Effector CD4-positive, alpha-beta T cell (primary cell): Measurements from ENCODE around the gene GEMIN4.
"Not testable (repeated sequence)": the region's sequence is repeated elsewhere in the genome, so short reads cannot be mapped to it uniquely, and the experiment has no call there.

ENCODE experiments used
- DNase-seq: peaks from one replicate; pipeline ENCODE4 v3.0.0-alpha.2; 2020
- total RNA-seq: gene quantifications from one replicate; lab custom pipeline; 2026; lab: John Stamatoyannopoulos, UW

Gene GEMIN4
- 34.0 reads per million, percentile 59 among the genes with 10 or more reads in this experiment for total RNA-seq

DNA sequence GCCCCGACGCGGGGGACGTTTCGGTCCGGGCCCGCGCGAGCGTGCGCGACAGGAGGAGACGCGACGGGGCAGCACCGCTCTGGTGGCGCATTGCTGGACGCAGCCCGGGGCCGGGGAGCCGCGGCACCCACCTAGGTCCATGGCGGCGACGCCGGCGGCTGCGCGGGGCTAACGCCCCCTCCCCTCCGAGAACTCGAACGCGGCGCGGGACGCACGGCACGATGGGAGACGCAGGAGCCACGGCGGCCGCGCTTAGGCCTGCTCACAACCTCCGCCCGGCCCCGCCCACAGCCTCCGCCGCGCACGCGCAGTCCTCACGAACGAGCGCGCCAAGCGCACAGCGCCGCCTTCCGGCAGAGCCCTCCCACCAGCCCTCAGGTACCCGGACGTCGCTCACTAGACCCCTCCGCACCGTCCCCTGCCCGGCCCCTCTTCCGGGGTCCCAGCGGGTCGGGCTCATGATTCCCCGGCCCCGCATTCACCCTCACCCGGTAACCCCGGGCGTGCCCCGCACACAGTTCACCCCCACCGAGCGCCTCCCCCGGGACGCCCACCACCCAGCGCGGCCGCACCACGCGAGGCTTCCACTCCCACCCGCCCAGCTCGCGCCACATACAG, at the start of gene GEMIN4:
TSS of gene GEMIN4 (minus strand) at position 263 of the 618 bp plus-strand sequence. CDS start at position 141, 122 bp downstream.
- peak; percentile 98 for DNase-seq

DNA sequence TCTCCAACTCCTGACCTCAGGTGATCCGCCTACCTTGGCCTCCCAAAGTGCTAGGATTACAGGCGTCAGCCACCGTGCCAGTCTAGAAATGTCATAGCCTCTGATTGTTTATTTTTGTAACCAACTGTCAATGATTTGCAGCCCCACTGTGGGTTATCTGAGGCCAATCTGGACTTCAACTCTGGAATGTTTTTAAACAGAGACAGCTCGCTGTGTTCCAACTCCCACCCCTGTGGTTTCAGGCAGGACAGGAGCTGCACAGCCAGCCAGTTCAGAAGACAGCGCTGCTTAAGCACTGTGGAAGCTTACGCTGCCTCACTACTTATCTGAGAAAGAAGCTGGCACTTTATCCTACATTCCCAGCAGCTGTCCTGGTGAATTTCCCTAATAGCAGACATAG, 49.6 kb upstream of the GEMIN4 start:
- no peak for DNase-seq

DNA sequence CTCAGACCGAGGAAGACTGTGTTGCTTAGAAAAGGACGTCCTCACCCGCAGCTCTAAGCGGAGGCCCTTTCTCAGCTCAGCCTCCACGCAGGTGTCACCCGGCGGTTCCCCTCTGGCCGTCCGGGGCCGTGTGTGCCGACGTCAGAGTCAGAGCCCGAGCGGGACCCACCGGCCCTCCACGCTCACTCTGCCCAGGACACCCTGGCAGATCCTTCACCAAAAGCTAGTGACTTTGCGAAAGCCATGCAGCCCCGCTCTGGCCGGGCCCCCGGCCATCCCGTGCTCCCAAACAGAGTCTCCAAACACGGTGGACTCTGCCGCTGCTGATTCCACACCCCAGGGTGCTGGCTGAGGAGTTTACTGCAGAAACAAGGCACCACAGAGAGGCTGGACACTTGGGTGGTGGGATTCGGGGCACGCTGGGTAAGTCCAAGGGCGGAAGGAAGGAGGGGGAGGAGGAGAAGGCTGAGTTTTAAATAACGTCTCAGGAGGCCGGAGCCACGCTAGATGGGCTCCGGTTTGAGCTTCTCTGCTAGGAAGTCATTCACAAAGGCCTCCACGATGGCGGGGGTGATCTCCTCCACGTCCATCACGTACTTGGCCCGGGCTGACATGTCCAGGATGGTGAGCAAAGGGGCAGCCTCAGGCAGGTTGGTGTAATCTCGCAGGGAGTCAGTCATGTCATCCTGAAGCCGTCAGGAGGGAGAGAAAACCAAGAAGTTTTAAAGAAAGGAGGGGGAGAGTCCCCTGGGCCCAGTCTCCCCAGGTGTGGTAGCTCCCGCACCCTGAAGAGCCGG, 48.6 kb upstream of the GEMIN4 start:
- no peak for DNase-seq

DNA sequence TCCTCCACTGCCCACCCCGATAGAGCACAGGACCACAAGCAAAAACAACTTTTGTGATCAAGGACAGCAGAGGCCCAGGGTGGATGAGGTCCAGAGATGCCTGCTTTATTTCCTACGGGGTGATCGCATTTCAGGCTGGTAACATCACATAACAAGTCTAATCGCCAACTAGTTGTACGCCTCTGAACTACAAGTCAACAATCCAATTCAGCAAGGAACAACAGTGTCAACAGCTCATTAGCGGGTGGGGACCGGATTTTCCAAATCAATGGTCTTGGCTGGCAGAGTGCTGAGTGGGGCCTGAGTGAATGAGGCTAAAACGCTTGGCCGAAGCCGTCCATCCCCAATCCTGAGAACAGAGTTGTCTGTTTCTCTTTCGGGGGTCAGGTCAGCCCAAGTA, 47.2 kb upstream of the GEMIN4 start:
- DNase-seq, result no peak

DNA sequence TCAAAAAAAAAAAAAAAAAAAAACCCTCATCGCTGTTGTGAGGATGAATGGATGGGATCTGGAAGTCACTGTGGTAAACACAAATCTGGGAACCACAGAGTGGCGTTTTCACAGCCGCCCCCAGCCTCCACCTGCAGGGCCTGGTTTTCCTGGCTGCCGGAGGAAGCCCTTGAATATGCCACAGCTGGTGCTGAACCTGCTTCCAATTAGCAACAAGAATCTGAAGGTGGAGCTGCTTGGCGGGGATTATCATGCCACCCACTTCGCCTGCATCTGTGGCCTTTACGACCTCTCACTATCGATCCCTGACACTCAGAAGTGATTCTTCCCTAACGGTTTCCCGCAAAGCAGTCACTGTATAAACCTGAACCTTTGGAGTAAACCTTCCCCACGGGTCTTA, 46.2 kb upstream of the GEMIN4 start:
- DNase-seq, result no peak

DNA sequence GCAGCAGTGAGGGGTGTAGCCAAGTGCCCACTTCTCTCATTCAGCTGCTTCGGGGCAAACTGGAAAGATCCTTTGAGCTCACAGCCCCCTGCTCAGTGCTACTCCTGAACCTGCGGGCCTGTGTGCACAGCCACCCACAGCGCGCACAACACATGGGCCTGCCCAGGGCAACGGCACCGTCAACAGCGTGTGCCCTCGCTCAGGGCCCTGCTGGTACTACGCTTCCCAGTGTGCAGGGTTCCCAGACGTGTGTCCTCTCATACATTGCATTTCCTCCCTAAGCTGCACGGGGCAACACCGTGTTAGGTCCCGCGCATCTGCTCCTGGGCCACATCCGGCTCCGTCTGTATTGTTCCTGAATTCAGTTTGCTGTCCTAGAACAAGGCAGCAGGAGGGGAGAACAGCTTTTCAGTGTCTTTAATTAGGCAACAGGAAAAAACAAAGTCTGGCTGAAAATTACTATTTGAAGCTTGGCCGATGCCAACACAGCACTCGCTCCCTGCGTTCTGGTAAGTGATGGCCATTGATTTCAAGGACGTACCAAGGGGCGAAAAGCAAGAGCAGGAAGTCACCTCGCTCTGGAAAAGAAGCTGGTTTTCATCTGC, 45.3 kb upstream of the GEMIN4 start:
- DNase-seq, result no peak

DNA sequence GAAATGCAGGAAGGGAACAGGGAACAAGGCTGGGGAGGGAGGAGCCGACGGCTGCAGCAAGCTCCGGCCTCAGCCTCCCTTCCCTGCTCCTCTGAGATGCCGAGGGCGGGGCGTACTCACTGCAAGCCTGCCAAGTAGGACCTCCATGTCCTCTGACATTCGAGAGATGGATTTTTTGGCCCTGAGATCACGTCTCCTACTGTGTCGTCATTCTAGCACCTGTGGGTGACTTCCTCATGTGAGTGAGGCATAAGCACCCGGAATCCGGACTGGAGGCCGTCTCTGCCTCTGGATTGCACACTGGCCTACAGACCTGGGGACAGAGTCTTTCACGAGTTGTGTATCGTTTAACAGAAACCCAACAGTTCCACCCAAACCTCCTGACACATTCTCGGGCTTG, 44.5 kb upstream of the GEMIN4 start:
- no peak for DNase-seq

DNA sequence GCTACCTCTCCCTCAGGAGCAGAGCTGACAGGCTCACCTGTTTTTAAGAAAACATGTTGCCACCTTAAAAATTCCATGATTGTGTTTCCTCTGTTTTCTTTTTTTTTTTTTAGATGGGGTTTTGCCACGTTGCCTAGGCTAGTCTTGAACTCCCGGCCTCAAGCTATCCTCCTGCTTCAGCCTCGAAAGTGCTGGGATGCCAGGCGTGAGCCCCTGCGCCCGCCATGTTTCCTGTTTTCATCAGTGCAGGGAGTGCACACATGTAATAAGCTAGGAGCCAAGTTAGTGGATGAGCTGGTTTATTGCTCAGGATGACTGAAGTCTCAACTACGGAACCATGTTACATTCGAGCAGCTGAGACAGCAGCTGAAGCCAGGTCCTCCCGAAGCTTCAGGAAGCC, 43.7 kb upstream of the GEMIN4 start:
- DNase-seq, result no peak

DNA sequence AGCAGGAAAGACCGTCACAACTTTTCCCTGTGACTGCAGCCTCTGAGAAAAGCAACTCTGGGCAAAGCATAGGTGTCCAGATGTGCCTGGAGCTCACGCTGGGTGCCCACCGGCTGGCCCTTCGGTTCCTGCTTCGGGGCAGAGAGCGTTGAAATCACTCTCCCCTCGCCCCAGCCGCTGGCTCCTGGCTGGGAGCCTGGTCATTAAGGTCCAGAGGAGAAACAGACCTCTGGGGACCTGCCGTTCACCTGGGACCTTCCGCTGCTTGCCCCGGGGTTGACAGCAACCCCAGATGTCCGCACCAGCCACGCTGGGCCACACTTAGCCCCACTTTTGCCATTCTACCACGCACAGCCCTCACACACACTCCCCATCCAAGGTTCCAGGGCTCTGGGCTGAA, 43.2 kb upstream of the GEMIN4 start:
- DNase-seq, result no peak

DNA sequence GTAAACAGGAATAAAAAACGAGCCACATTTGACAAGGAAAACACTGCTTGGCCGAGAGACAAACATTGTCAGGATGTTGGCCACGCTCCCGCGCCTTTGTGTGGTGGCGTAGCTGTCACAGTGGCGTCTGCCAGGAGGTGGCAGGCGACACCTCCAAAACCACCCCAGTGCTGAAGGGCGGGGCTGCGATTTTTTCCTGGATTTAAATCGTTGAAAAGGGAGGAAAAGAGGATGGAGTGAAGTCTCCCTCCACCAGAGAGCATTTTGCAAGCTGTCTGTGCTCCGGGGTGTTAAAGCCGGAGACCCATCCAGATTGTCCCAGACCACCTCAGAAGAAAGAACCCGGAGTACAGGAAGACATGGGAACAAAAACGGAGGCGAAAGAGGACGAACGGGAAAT, 42.8 kb upstream of the GEMIN4 start:
- DNase-seq, result peak; percentile 18

DNA sequence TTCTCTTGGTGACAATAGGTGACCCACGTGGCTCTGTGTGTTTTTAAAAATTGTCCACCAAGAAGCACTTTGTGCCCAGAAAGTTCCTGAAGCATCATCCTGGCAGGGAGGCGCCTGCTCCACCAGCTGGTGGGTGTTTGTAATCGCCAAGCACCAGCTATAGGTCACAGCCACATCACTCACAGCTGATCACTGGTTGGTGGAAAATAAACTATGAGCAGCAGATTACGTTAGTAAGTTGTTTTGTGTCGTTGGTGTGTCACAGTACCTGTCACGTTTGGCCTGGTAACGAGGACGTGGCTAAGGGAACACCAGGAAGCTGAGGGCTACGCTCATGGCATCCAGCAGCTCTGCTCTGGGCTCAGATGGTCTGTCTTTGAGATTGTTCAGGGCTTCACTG, 40.2 kb upstream of the GEMIN4 start:
- DNase-seq, result no peak

DNA sequence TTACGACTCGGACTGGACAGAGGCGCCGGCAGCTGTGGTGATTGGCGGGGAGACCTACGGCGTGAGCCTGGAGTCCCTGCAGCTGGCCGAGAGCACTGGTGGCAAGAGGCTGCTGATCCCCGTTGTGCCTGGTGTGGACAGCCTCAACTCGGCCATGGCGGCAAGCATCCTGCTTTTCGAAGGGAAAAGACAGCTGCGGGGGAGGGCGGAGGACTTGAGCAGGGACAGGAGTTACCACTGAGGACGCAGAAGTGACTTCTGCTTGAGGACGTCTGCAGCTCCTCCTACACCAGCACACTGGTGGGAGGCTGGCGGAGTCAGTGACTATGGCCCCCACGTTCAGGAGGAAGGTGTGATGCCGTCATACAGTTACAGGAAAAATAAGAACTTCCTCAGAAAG, 39.8 kb upstream of the GEMIN4 start:
- DNase-seq, result no peak

DNA sequence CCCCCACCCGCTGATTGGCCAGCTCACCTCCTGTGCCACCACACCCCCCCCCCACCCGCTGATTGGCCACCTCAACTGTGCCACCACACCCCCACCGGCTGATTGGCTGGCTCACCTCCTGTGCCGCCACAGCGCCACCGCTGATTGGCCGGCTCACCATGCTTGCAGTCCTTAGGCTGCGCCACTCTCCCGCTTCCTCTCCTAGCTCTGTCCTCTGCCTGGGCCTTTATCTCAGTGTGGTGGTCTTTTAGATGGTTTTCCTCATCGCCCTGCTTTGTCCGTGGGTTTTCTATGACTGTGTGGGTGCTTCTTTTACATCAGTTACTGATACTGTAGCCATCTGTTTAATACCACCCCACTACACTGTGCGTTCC, 38.8 kb upstream of the GEMIN4 start:
- not testable (repeated sequence) for DNase-seq

DNA sequence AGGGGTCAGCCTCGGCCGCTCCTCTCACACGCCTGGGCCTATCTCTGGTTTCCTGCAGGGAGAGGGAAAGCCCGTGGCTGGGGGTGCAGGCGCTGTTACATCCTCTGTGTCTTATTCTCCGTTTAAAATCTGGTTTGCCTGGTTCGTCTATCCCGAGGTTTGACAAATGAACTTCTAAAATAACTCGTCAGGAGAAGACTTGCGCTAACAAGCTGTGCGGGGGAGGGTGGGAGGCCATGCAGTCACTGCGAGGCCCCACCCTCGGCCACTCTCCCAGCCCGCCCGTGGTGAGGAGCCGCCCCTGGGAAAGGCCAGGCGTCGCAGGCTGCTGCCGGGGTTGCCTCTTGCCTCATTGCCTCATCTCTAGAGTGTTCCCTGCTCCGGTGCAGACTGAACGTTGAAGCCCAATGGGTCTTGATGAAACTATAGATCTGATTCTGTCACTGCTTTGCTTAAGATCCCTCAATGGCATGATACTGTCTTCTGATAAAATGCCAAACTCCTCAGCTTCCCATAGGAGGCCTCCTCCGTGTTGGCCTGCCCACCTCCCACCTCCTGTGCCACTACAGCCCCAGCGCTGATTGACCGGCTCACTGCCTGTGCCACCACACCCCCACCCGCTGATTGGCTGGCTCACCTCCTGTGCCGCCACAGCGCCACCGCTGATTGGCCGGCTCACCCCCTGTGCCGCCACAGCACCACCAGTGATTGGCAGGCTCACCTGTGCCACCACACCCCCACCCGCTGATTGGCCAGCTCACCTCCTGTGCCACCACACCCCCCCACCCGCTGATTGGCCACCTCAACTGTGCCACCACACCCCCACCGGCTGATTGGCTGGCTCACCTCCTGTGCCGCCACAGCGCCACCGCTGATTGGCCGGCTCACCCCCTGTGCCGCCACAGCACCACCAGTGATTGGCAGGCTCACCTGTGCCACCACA, 38.1 kb upstream of the GEMIN4 start:
- not testable (repeated sequence) for DNase-seq

DNA sequence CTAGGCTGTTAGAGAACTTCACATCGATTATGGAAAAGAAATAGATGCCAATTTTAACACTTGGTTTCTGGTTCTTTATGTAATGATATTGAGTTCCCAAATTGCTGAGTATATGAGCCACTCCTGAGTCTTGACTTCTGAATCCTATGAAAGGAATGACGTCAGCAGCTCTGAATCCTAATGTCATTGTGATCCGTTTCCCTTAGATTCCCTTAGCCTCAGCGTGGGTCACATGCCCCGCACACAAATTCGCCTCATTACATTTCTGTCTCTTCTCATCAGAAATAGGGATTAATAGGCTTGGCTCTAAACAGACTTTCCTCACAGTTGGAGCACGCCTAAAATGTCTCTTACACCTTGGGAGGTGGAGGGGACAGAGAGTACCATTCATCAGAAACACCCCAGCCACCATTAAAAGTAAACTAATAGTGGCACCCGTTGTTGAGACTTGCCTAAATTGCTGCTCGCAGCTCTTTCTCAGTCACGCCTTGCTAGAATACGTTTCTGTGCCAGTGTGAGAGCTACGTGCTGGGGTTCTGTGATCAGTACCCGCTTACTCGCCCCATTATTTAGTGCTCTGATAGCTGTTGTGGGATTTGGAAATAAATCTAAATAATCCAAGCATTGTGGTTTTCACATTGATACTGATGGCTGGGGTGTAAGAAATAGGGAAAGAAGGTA, 37.2 kb upstream of the GEMIN4 start:
- no peak for DNase-seq

DNA sequence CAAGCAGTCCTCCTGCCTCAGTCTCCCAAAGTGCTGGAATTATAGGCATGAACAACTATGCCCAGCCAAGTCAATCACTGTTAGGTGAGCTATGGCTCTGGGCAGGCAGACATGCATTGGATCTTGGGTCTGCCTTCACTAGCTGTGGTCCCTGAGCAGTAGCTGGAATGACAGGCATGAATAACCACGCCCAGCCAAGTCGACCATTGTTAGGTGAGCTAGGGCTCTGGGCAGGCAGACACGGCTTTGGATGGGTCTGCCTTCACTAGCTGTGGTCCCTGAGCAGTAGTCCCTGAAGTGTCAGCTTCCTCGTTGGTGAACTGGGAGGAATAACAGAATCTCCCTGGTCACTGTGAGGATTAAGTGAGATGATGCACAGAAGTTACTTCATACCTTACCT, 36.5 kb upstream of the GEMIN4 start:
- DNase-seq, result no peak

DNA sequence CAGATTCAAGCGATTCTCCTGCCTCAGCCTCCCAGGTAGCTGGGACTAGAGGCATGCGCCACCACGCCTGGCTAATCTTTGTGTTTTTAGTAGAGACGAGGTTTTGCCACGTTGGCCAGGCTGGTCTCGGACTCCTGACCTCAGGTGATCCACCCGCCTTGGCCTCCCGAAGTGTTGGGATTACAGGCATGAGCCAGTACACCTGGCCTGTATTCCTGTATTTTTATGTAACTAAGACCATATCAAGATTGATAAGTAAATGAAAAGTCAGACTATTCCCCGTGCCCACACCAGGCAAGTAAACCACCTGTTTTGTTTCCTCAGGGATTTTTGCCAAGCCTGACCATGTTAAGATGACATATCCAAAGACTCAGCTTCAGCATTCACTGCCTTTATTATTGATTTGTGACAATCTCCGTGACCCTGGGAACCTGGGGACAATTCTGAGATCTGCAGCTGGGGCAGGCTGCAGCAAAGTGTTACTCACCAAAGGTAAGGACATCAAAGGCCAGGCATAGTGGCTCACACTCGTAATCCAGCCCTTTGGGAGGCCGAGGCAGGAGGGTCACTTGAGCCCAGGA, 35.7 kb upstream of the GEMIN4 start:
- DNase-seq, result no peak

DNA sequence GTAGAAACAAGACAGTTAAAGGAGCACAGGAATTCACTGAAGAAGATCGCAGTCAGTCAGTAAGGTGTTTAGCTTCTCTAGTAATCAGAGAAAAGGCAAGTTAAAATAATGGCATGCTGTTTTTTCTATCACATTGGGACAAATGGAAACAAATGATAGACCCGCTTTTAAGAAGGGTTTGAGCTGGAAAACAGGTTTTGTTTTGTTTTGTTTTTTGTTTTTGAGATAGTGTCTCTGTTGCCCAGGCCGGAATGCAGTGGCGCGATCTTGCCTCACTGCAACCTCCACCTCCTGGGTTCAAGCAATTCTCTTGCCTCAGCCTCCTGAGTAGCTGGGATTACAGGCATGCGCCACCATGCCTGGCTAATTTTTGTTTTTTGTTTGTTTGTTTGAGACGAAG, 33.8 kb upstream of the GEMIN4 start:
- not testable (repeated sequence) for DNase-seq

DNA sequence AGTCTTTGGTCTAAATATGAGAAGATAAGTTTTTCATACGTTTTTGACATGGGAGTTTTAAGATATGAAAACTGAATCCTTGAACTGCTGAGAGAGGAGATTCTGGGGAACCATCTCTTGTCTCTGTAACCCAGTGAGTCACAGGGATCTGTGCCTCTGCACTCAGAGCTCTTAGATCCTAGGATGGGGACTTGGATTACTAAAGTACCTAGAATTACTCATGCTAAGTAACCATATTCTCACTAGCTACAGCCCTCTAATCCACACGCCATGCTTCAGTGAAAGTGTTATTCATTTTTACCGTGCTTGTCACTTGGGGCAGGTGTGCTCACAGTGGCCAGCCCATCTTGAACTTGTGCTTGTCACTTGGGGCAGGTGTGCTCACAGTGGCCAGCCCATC, 32.1 kb upstream of the GEMIN4 start:
- DNase-seq, result no peak

DNA sequence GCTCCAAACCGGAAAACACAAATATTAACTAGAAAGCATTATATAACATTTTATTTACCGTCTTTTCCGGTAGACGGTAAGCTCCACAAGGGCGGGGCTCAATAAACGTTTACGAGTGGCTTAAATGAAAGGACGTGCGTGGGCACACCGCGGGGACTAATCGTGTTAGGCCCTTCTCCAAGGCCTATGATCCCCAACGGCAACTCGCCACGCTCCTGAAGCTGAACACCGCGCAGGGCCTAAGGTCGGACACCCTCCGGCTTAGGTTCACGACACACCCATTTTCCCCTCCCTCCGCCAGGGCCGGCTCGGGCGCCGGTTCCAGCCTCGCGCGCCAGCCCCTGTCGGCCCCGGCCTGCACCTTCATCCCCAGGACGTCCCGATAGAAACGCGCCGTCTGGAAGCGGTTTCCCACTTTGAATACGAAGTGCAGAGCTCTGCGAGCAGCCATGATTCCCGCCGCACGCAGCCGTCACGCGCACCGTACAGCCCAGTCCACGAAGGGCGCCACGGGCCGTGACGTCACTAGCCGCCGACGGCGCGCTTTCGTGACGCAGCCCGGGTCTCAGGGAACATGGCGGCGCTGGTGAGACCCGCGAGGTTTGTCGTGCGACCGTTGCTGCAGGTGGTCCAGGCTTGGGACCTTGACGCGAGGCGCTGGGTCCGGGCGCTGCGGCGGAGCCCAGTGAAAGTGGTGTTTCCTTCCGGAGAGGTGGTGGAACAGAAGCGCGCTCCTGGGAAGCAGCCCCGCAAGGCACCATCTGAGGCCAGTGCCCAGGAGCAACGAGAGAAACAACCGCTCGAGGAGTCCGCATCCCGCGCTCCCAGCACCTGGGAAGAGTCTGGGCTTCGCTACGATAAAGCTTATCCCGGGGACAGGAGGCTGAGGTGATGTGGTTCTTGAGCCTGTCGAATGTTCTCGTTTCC, 30.0 kb upstream of the GEMIN4 start, which contains the start of the genes GLOD4 and MRM3:
TSS of gene GLOD4 (minus strand) at position 476 of the 927 bp plus-strand sequence. CDS start at position 451, 25 bp downstream.
TSS of gene MRM3 (plus strand) at position 549 of the 927 bp plus-strand sequence. CDS start at position 575, 26 bp downstream.
- peak; percentile 94 for DNase-seq
